ENCODE data around the gene BEST3. TPM values are rescaled to one million over a fixed set of nuclear protein-coding genes. Genes with fewer than 3 reads are reported as not detected.
"Not testable (repeated sequence)": the region's sequence is repeated elsewhere in the genome, so short reads cannot be mapped to it uniquely, and the experiment has no call there.

BEST3 gene
- polyA plus RNA-seq, 6 donors from 2014 or later = 0.27 to 0.57 TPM; not detected in 4

DNA sequence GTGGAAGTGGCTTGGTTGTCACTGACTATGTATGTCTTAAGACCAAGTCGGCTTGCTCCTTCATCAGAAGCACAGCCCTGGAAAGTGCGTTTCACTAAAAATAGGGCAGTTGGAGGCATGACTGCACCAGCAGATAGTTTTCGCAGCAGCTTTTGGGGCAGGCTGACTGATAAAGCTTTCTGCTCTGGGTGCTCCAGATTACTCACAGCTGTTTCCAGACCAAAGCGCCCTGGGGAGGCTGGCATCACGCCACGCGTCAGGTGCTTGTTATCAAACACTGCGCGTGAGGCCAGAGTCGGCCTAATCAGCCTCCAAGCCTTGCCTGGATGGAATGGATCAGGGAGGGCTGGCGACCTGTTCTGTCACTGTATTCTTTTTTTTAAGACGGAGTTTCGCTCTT lies 75.1 kb downstream of the BEST3 start:
- no peak overlapping the region for H3K27ac Mint-ChIP-seq
- no peak for DNase-seq
- H3K9me3 Mint-ChIP-seq = no peaks in the 10 kb centered on the region
- no peaks in the 10 kb centered on the region for H3K36me3 Mint-ChIP-seq
- peaks cover 9 to 30% (median 13%) of the 10 kb centered on the region in 3 donors for H3K27me3 Mint-ChIP-seq
- H3K4me1 Mint-ChIP-seq = no peaks in the 10 kb centered on the region
- H3K4me3 Mint-ChIP-seq = peak overlapping the region in 1 of 8 donors; percentile 38
- ATAC-seq (ENCODE audit: low read depth in 2 of 2) = no peak

DNA sequence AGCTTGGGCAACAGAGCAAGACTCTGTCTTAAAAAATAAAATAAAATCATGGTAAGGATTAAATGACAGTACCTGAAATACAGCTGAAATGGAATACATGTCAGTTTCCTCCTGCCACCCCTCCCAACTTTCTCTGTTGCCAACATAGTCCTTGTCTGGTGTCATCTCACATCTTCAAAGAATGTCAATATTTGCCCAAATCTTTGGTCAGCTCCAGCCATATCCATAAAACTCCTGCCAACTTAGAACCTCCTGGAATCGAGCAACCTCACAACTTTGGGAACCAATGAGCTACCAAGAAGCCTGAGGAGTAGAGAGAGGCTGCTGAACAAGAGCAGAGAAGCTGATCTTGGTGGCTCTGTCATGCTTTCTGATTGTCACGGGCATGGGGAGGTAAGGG lies 77.6 kb downstream of the BEST3 start:
- H3K27ac Mint-ChIP-seq = no peak overlapping the region
- H3K4me1 Mint-ChIP-seq = peaks cover 0 to 2% (median 0%) of the 10 kb centered on the region in 3 donors
- ATAC-seq (ENCODE audit: low read depth in 2 of 2) = no peak
- H3K27me3 Mint-ChIP-seq = peaks cover 9 to 22% (median 22%) of the 10 kb centered on the region in 3 donors
- no peak overlapping the region for H3K4me3 Mint-ChIP-seq
- no peaks in the 10 kb centered on the region for H3K9me3 Mint-ChIP-seq
- no peak for DNase-seq
- H3K36me3 Mint-ChIP-seq = no peaks in the 10 kb centered on the region

DNA sequence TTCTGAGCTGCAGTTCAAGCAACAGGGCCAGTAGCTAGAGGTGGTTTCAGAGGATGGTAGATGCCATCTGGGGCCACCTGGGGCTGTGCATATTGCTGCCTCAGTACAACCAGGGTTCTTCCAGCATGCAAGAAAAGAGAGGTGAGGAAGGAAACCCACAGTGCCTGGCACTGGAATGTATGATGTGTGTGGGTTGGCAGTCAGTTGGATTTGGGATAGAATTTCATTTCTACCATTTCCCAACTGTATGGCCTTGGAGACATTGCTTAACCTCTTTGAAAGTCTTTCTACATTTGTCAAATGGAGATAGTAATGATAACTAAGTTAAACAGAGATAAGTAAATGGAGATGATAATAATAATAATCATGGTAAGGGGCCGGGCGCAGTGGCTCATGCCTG lies 78.2 kb downstream of the BEST3 start:
- H3K4me3 Mint-ChIP-seq = no peak overlapping the region
- H3K4me1 Mint-ChIP-seq = peaks cover 1 to 8% (median 2%) of the 10 kb centered on the region in 3 donors
- H3K36me3 Mint-ChIP-seq = no peaks in the 10 kb centered on the region
- H3K27ac Mint-ChIP-seq = no peak overlapping the region
- peaks cover 9 to 22% (median 19%) of the 10 kb centered on the region in 3 donors for H3K27me3 Mint-ChIP-seq
- DNase-seq (no peak), ATAC-seq (ENCODE audit: low read depth in 2 of 2) (no peak)
- H3K9me3 Mint-ChIP-seq = no peaks in the 10 kb centered on the region

DNA sequence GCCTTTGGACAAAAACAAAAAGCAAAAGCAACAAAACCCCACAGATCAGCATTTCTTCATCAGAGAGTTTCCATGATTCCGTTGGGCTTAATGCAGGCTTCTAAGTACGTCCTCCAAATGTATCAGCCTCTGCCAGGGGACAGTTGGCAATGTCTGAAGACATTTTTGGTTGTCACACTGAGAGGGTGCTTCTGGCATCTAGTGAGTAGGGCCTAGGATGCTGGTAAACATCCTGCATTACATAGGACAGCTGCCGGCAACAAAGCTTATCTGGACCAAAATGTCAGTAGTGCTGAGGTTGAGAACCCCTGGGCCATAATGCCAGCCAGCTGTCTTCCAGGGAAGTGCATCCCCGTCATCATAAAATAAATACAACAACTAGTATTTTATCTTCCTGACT lies 79.0 kb downstream of the BEST3 start:
- Mint-ChIP-seq H3K36me3 (no peaks in the 10 kb centered on the region), H3K9me3 (no peaks in the 10 kb centered on the region), H3K4me1 (peaks cover 7 to 9% (median 8%) of the 10 kb centered on the region in 3 donors), H3K27me3 (peaks cover 8 to 22% (median 19%) of the 10 kb centered on the region in 3 donors), H3K27ac (no peak overlapping the region), H3K4me3 (no peak overlapping the region)
- ATAC-seq (ENCODE audit: low read depth in 2 of 2) = no peak
- no peak for DNase-seq

DNA sequence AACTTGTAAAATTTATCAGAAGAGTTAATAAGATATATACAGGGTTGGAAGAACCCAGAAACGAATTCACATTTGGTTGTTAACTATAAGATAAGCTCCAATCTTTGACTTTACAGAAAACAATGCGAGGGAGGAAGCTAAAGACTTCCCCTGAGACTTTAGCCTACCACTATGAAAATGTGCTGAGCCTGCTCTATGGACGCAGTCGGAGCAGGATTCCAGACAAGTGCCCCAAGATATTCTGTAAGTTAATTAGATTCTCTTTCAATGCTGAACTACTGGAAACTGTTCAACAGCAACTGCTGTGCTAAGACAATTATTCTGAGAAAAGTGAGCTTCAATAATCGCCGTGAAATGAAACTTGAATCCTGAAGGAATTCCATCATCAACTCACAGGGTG lies 80.1 kb downstream of the BEST3 start:
- peaks cover 6 to 22% (median 19%) of the 10 kb centered on the region in 3 donors for H3K27me3 Mint-ChIP-seq
- H3K9me3 Mint-ChIP-seq = no peaks in the 10 kb centered on the region
- H3K4me3 Mint-ChIP-seq = no peak overlapping the region
- peaks cover 7 to 9% (median 8%) of the 10 kb centered on the region in 3 donors for H3K4me1 Mint-ChIP-seq
- DNase-seq (no peak), ATAC-seq (ENCODE audit: low read depth in 2 of 2) (no peak)
- H3K36me3 Mint-ChIP-seq = no peaks in the 10 kb centered on the region
- H3K27ac Mint-ChIP-seq = no peak overlapping the region

DNA sequence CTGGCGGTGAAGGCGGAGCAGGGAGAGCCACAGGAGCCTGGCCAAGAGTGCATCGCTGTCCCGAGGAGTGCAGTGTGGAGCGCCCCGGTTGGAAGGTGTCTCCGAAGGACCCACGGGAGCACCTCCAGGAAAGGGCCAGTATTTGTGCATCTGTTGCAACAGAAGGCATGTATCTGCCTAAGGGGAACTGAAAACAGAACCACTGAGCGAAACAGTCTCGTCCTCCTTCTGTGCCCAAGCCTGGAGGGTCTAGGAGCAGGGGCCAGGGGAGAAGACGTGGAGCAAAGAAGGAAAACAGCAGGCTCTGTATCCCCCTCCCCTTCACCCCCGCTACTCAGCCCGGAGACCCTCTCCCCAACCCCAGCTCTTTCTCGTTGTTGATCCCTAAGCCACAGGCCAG lies 83.1 kb downstream of the BEST3 start:
- no peaks in the 10 kb centered on the region for H3K36me3 Mint-ChIP-seq
- H3K27ac Mint-ChIP-seq = no peak overlapping the region
- no peak for ATAC-seq (ENCODE audit: low read depth in 2 of 2)
- DNase-seq = no peak
- H3K27me3 Mint-ChIP-seq = peaks cover 3 to 9% (median 6%) of the 10 kb centered on the region in 3 donors
- H3K9me3 Mint-ChIP-seq = no peaks in the 10 kb centered on the region
- peaks cover 7 to 9% (median 8%) of the 10 kb centered on the region in 3 donors for H3K4me1 Mint-ChIP-seq
- no peak overlapping the region for H3K4me3 Mint-ChIP-seq

DNA sequence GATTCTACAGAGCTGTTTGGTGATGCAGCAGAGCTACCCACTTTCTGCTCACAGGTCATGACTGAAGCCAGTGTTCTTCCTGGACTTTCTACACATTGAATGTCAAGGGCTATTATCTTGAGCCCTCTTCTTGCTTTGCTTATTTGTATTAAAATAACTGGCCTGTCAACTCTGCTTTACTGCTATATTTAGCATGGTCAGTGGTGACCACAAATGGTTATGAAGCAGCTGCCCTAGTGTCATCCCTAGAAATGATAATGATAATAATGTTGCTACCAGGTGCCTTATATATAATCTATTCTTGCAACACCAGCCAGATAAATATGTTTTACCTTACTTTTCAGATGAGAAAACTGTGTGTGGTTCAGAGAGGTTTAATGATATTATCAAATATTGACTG lies 85.8 kb downstream of the BEST3 start:
- ATAC-seq (ENCODE audit: low read depth in 2 of 2) (no peak), DNase-seq (no peak)
- Mint-ChIP-seq H3K4me1 (peaks cover 7 to 9% (median 8%) of the 10 kb centered on the region in 3 donors), H3K36me3 (no peaks in the 10 kb centered on the region), H3K27ac (no peak overlapping the region), H3K27me3 (peaks cover 0 to 3% (median 0%) of the 10 kb centered on the region in 3 donors), H3K4me3 (no peak overlapping the region), H3K9me3 (no peaks in the 10 kb centered on the region)

DNA sequence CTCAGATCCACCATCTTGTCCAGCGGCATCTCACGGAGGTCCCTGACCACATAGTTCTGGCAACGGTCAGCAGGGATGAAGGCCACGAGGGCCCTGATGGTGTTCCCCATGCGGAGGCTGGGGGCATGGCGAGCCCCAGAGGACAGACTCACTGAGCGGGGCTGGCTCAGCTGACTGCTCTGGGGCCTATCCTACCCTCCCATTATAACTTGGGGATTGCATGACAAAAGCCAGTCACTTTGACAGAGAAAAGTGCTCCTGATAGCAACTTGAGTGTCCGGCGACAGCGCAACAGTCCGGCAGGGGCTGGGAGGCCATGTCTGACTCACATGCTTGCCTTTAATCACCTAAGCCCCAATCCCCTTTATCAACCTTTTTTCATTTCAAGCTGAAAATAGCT lies 88.4 kb downstream of the BEST3 start, which contains the start of gene LRRC10:
LRRC10 (minus strand) TSS at position 179 of the 400 bp plus-strand sequence; CDS start at position 110, 69 bp downstream.
- no peak within 1 kb of the TSS for H3K27ac Mint-ChIP-seq
- H3K9me3 Mint-ChIP-seq = no peaks in the 10 kb centered on the region
- no peak within 1 kb of the TSS for H3K4me3 Mint-ChIP-seq
- ATAC-seq (ENCODE audit: low read depth in 2 of 2) (no peak), DNase-seq (no peak)
- H3K27me3 Mint-ChIP-seq = no peaks in the 10 kb centered on the region
- H3K36me3 Mint-ChIP-seq = no peaks in the 10 kb centered on the region
- H3K4me1 Mint-ChIP-seq = peaks cover 0 to 4% (median 4%) of the 10 kb centered on the region in 3 donors

DNA sequence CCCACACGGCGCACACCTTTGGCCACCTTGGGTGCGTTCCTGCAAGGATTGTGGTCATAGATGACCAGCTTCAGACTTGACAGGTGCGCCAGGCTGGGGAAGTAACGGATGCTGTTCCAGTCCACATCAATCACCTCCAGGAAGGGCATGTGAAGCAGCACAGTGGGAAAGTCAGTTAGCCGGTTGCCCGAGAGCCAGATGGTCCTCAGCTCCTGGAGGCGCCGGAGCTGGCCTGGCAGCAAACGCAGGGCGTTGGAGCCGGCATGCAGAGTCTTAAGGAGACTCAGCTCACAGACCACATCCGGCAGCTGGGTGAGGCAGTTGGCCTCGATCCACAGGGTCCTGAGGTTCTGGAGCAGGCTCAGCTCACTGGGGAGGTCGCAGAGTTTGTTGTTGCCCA lies 89.0 kb downstream of the BEST3 start:
- H3K27me3 Mint-ChIP-seq = no peaks in the 10 kb centered on the region
- H3K36me3 Mint-ChIP-seq = no peaks in the 10 kb centered on the region
- no peak for DNase-seq
- H3K27ac Mint-ChIP-seq = no peak overlapping the region
- H3K9me3 Mint-ChIP-seq = no peaks in the 10 kb centered on the region
- ATAC-seq (ENCODE audit: low read depth in 2 of 2) = no peak
- H3K4me3 Mint-ChIP-seq = no peak overlapping the region
- H3K4me1 Mint-ChIP-seq = no peaks in the 10 kb centered on the region

DNA sequence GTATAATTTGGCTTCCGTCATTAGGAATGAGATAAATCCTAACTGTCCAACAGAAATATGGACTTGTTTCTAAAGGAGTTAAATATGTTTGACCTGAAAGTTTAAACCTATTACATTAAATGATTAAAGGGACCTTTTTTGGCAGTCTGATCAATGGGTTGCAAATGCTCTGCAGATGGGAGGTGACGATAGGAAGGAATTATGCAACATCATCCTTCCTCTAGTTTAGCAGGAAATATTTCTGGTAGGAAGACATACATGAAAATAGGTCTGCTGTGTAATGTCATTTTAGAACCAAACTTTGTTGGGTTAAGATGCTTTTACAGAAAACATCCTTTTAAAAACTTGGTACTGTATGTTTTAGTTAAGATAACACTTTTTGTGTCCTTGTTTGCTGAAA lies 91.0 kb downstream of the BEST3 start:
- Mint-ChIP-seq H3K27me3 (no peaks in the 10 kb centered on the region), H3K27ac (no peak overlapping the region), H3K4me3 (no peak overlapping the region), H3K4me1 (no peaks in the 10 kb centered on the region), H3K36me3 (peaks cover 3 to 4% of the 10 kb centered on the region in 2 donors), H3K9me3 (peaks cover 0 to 3% (median 0%) of the 10 kb centered on the region in 7 donors)
- no peak for ATAC-seq (ENCODE audit: low read depth in 2 of 2)
- DNase-seq = no peak

DNA sequence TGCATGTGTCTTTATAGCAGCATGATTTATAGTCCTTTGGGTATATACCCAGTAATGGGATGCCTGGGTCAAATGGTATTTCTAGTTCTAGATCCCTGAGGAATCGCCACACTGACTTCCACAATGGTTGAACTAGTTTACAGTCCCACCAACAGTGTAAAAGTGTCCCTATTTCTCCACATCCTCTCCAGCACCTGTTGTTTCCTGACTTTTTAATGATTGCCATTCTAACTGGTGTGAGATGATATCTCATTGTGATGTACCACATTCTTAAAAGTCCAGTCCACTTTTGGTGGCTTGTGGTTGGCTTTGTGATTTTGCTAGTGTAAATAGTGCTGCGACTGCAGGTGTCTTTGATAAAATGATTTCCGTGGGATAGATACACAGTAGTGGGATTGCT lies 94.8 kb downstream of the BEST3 start:
- not testable (repeated sequence) for H3K27me3 Mint-ChIP-seq; H3K27ac Mint-ChIP-seq; DNase-seq; H3K9me3 Mint-ChIP-seq; ATAC-seq (ENCODE audit: low read depth in 2 of 2); H3K4me1 Mint-ChIP-seq; H3K4me3 Mint-ChIP-seq
- H3K36me3 Mint-ChIP-seq = peaks cover 26 to 29% of the 10 kb centered on the region in 2 donors

Other genes starting within 250 kb of the BEST3 start
- 10 to 100 TPM; 18.0 to 31.4 (median 28.3) TPM for gene FRS2, start 228.9 kb downstream of the BEST3 start, polyA plus RNA-seq (ENCODE audit: low read depth in 6 of 6)
- gene CCT2, start 113.8 kb downstream of the BEST3 start, polyA plus RNA-seq (ENCODE audit: low read depth in 6 of 6) = 100 to 1,000 TPM; 154 to 180 (median 166) TPM
- not detected for gene LRRC10, start 88.4 kb downstream of the BEST3 start, polyA plus RNA-seq (ENCODE audit: low read depth in 6 of 6)
- gene RAB3IP, start 39.6 kb upstream of the BEST3 start, polyA plus RNA-seq (ENCODE audit: low read depth in 6 of 6) = 10 to 100 TPM in 5 of 6 donors, 1 to 10 TPM in 1; 8.1 to 43.7 (median 32.9) TPM
- gene MYRFL, start 125.9 kb upstream of the BEST3 start, polyA plus RNA-seq (ENCODE audit: low read depth in 6 of 6) = not detected